ENCODE data around the gene MSH5. TPM values are rescaled to one million over a fixed set of nuclear protein-coding genes. Genes with fewer than 3 reads are reported as not detected.

MSH5 gene
- total and polyA plus RNA-seq, 9 of the 15 experiments (the other 6 are each of a cell fraction or from before 2014, with no cell fraction given) = 12.5 to 104 (median 46.6) TPM

DNA sequence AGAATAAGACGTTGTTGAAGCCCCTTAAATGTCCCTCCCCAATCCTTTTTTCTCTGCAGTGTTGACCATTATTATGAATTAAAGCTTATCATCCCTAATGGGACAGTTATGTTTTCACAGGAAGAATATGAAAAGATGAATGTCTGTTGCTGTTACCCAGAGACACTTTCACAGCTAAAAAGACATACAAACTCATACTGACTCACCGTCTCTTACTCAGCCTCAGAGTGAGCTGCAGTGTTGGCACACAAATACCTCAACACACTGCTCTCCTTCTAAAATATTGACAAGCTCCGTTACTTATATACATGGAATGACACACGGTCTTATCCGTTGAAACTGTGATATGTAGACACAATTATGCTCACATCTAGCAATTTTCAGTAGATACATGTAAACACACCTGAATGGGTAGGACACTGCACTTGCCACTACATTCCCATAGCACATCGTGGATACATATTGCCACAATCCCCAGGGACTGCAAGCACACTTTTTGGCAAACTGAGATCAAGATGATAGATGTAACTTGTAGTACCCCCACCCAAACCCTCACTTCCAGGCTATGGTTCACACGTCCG is 13.0 kb downstream of the MSH5 start:
- Histone ChIP-seq H3K4me3 (no peak overlapping the region), H3K36me3 (ENCODE audit: control insufficient read depth, insufficient read depth, low read length) (peaks cover 19% of the 10 kb centered on the region), H3K9me3 (replicated peaks; ENCODE audit: control insufficient read depth, insufficient read depth, low read depth, low read length) (no peaks in the 10 kb centered on the region), H3K27me3 (ENCODE audit: control insufficient read depth in 2 of 2, insufficient read depth in 2 of 2, low read length in 2 of 2) (no peaks in the 10 kb centered on the region), H2AFZ (ENCODE audit: low read depth, low read length) (no peak overlapping the region), H3K4me2 (ENCODE audit: insufficient read depth, low read length) (no peak overlapping the region), H3K27ac (ENCODE audit: extremely low read depth, low read depth, low read length) (0 out of 3 replicates have a peak overlapping the region, but pooled peaks have one; percentile 0), H3K9ac (ENCODE audit: insufficient read depth in 1 of 2, low read depth in 2 of 2, low read length in 2 of 2) (peak overlapping the region in 1 of 2 experiments; percentile 69; a peak in 2 of 4 replicates), H3K79me2 (ENCODE audit: control insufficient read depth, insufficient read depth, low read length) (no peaks in the 10 kb centered on the region), H3K4me1 (replicated peaks in 1 of 2; ENCODE audit: control insufficient read depth in 2 of 2, insufficient read depth in 2 of 2, low read length in 2 of 2) (peaks cover 5 to 15% of the 10 kb centered on the region in 2 experiments), H3K9me1 (ENCODE audit: control insufficient read depth, insufficient read depth, low read length) (peaks cover 4% of the 10 kb centered on the region), H4K20me1 (replicated peaks; ENCODE audit: control insufficient read depth, insufficient read depth, low read length) (no peaks in the 10 kb centered on the region)
- FAIRE-seq (no peak), DNase-seq (ENCODE audit: extremely low read depth in 1 of 4, low spot score in 3 of 4) (no peak), ATAC-seq (peak; percentile 8)
- CTCF ChIA-PET (ENCODE audit: low intra/inter-chr PET ratio) = no interaction called here
- intact Hi-C loops (cut with micrococcal nuclease) (no loop called here), in situ Hi-C loops (cut with MboI) (no loop called here)
- BruUV-seq (replicated peaks) = no TSS peak
- POLR2A ChIA-PET = interaction anchor here (0.5 to 7.7 kb wide), 12 partner anchors 8 to 99 kb away, joined by 3 to 108 read pairs (median 4); partner anchors contain the start of genes ABHD16A, CLIC1, GPANK1 and MSH5
- 61% methylated on average over 8 of the region's 8 CpGs for WGBS (ENCODE audit: insufficient coverage, low coverage, missing lambda C conversion rate)
- TF ChIP-seq POLR3G (IDR thresholded peaks at IDR 0.05; ENCODE audit: extremely low read depth, insufficient read length, insufficient replicate concordance) = no peak
- TF ChIP-seq POLR2A (conservative IDR thresholded peaks at IDR 0.05) = no peak
- TF ChIP-seq, protein P1, sequence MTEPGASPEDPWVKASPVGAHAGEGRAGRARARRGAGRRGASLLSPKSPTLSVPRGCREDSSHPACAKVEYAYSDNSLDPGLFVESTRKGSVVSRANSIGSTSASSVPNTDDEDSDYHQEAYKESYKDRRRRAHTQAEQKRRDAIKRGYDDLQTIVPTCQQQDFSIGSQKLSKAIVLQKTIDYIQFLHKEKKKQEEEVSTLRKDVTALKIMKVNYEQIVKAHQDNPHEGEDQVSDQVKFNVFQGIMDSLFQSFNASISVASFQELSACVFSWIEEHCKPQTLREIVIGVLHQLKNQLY (CRISPR knock-in tag; conservative IDR thresholded peaks at IDR 0.05) = no peak
- TF ChIP-seq, protein P2, sequence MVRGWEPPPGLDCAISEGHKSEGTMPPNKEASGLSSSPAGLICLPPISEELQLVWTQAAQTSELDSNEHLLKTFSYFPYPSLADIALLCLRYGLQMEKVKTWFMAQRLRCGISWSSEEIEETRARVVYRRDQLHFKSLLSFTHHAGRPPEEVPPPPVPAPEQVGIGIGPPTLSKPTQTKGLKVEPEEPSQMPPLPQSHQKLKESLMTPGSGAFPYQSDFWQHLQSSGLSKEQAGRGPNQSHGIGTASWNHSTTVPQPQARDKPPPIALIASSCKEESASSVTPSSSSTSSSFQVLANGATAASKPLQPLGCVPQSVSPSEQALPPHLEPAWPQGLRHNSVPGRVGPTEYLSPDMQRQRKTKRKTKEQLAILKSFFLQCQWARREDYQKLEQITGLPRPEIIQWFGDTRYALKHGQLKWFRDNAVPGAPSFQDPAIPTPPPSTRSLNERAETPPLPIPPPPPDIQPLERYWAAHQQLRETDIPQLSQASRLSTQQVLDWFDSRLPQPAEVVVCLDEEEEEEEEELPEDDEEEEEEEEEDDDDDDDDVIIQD (CRISPR knock-in tag; IDR thresholded peaks at IDR 0.05) = no peak
- TF ChIP-seq KLF13 (tag; IDR thresholded peaks at IDR 0.05; ENCODE audit: borderline replicate concordance, low read depth) = no peak
- TF ChIP-seq, protein P3, sequence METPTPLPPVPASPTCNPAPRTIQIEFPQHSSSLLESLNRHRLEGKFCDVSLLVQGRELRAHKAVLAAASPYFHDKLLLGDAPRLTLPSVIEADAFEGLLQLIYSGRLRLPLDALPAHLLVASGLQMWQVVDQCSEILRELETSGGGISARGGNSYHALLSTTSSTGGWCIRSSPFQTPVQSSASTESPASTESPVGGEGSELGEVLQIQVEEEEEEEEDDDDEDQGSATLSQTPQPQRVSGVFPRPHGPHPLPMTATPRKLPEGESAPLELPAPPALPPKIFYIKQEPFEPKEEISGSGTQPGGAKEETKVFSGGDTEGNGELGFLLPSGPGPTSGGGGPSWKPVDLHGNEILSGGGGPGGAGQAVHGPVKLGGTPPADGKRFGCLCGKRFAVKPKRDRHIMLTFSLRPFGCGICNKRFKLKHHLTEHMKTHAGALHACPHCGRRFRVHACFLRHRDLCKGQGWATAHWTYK (CRISPR knock-in tag; IDR thresholded peaks at IDR 0.05) = no peak
- TF ChIP-seq FOXP1 (CRISPR knock-in tag; IDR thresholded peaks at IDR 0.05) = no peak; the same call in 1 of the 2 replicates
- no peak for TF ChIP-seq MCM3 (IDR thresholded peaks at IDR 0.05)
- 0 out of 2 replicates have a peak, but pooled peaks have one; percentile 21 for TF ChIP-seq MTA3 (IDR thresholded peaks at IDR 0.05; ENCODE audit: borderline replicate concordance)
- no peak for TF ChIP-seq YY1 (IDR thresholded peaks at IDR 0.05; ENCODE audit: borderline replicate concordance in 1 of 3, control insufficient read depth in 1 of 3, extremely low read depth in 1 of 3, insufficient read depth in 3 of 3, insufficient read length in 1 of 3, insufficient replicate concordance in 2 of 3, low read depth in 1 of 3, low read length in 2 of 3)
- 0 out of 2 replicates have a peak, but pooled peaks have one; percentile 46 for TF ChIP-seq CBFB (CRISPR knock-in tag; IDR thresholded peaks at IDR 0.05)
- no peak for TF ChIP-seq HMG20A (CRISPR knock-in tag; conservative IDR thresholded peaks at IDR 0.05)
- TF ChIP-seq STAG1 (CRISPR knock-in tag; IDR thresholded peaks at IDR 0.05; ENCODE audit: borderline replicate concordance) = no peak
- TF ChIP-seq KLF1 (tag; IDR thresholded peaks at IDR 0.05) = no peak
